HCT116 (cell line): ENCODE measurements around the gene ROBO1. TPM values are rescaled to one million over a fixed set of nuclear protein-coding genes. Genes with fewer than 3 reads are reported as not detected.

Experiments
- ATAC-seq: fragments of 200-7000 bp; cut with Tn5 transposase; 2 replicates; pipeline ENCODE4 v1.9.1; 2020; ENCODE audit warnings: mild to moderate bottlenecking, moderate library complexity
- BruUV-seq: library from RNA; stranded (reverse); fragments of 400-500 nt; replicated peaks from 2 replicates; lab custom pipeline; 2021; lab: Mats Ljungman, UMichigan
- CTCF ChIA-PET: fragments of 300-600 bp; sonication (Branson Sonifier 250); formaldehyde crosslinking; loops from one replicate; lab custom pipeline; 2021; ENCODE audit warnings: antibody characterized with exemption; lab: Charles Lee
- POLR2A ChIA-PET: fragments of 300-600, 350-600 bp; sonication (Branson Sonifier 250); formaldehyde crosslinking; loops from one replicate; lab custom pipeline; 2021; ENCODE audit warnings: antibody characterized with exemption; lab: Charles Lee
- RAD21 ChIA-PET, 2 experiments: fragments of 300-600 bp; sonication (Branson Sonifier 250); formaldehyde crosslinking; loops; one replicate each; lab custom pipeline; 2023; ENCODE audit warnings: low total read pairs in 2 of 2; ENCODE audit not compliant: uncharacterized antibody in 2 of 2, unreplicated experiment in 2 of 2, low non-redundant PET in 1 of 2; lab: Charles Lee
- DNase-seq: peaks from one replicate; pipeline ENCODE4 v3.0.0-alpha.2; 2010; ENCODE audit warnings: low read depth, low spot score
- H2AFZ ChIP-seq: fragments of 200-600 bp; shearing (Covaris generic), sonication (generic); 2 replicates; pipeline ENCODE4 v1.6.1; 2017; ENCODE audit warnings: low read depth, mixed run types, mixed read lengths, antibody characterized with exemption, low read length; ENCODE audit not compliant: poor library complexity, severe bottlenecking
- H3K27ac ChIP-seq: 2 replicates; pipeline ENCODE4 v1.5.1; 2012; ENCODE audit warnings: low read depth, low read length
- H3K27me3 ChIP-seq: fragments of 200-600 bp; sonication (generic); 2 replicates; pipeline ENCODE4 v1.6.1; 2016; ENCODE audit warnings: mixed run types, low read length, mixed read lengths; ENCODE audit not compliant: insufficient read depth
- H3K36me3 ChIP-seq, 2 experiments: fragments of 200-500 bp in 1 of 2; fragments of 200-600 bp in 1 of 2; sonication (Bioruptor generic) in 1 of 2; sonication (generic) in 1 of 2; 2 replicates each; pipeline versions ENCODE4 v1.5.1 to v1.6.1; 2014 to 2016; ENCODE audit warnings: low read length in 2 of 2, inconsistent platforms in 1 of 2, mixed read lengths in 1 of 2, mixed run types in 1 of 2; ENCODE audit not compliant: insufficient read depth in 2 of 2, control insufficient read depth in 1 of 2
- H3K4me1 ChIP-seq, 2 experiments: fragments of 200-600 bp in 1 of 2; sonication (generic) in 1 of 2; 2 replicates each; pipeline versions ENCODE4 v1.5.1 to v1.6.1; 2012 to 2017; ENCODE audit warnings: low read length in 2 of 2, inconsistent platforms in 1 of 2, mild to moderate bottlenecking in 1 of 2, mixed read lengths in 1 of 2, mixed run types in 1 of 2, moderate library complexity in 1 of 2; ENCODE audit not compliant: insufficient read depth in 2 of 2, control insufficient read depth in 1 of 2
- H3K4me2 ChIP-seq: fragments of 200-600 bp; sonication (generic); 2 replicates; pipeline ENCODE4 v1.6.1; 2017; ENCODE audit warnings: mixed run types, low read length, mixed read lengths
- H3K4me3 ChIP-seq, 2 experiments: fragments of 200-600 bp in 1 of 2; sonication (generic) in 1 of 2; replicated peaks in 1 of 2; 2 replicates each; pipeline ENCODE4 v1.5.1; 2011 to 2016; ENCODE audit warnings: low read length in 2 of 2, control low read depth in 1 of 2, low read depth in 1 of 2, mild to moderate bottlenecking in 1 of 2, mixed read lengths in 1 of 2, mixed run types in 1 of 2
- H3K79me2 ChIP-seq: fragments of 200-600 bp; sonication (generic); 2 replicates; pipeline ENCODE4 v1.6.1; 2017; ENCODE audit warnings: mild to moderate bottlenecking, mixed run types, low read length, moderate library complexity, mixed read lengths; ENCODE audit not compliant: insufficient read depth
- H3K9ac ChIP-seq: fragments of 200-600 bp; sonication (generic); 2 replicates; pipeline ENCODE4 v1.6.1; 2016; ENCODE audit warnings: low read length, mixed read lengths
- H3K9me2 ChIP-seq: fragments of 200-600 bp; sonication (generic), shearing (Covaris generic); 2 replicates; pipeline ENCODE4 v1.6.1; 2017; ENCODE audit warnings: mixed run types, mild to moderate bottlenecking, moderate library complexity; ENCODE audit not compliant: insufficient read depth
- H3K9me3 ChIP-seq, 2 experiments: fragments of 200-500 bp in 1 of 2; fragments of 200-600 bp in 1 of 2; sonication (Bioruptor generic) in 1 of 2; sonication (generic) in 1 of 2; 2 replicates each; pipeline ENCODE4 v1.6.1; 2014 to 2017; ENCODE audit warnings: low read length in 2 of 2, mixed read lengths in 2 of 2, inconsistent platforms in 1 of 2, low read depth in 1 of 2, mild to moderate bottlenecking in 1 of 2, mixed run types in 1 of 2, moderate library complexity in 1 of 2; ENCODE audit not compliant: control insufficient read depth in 1 of 2, insufficient read depth in 1 of 2
- H4K20me1 ChIP-seq: fragments of 200-600 bp; sonication (generic), shearing (Covaris generic); 2 replicates; pipeline ENCODE4 v1.6.1; 2017; ENCODE audit warnings: mixed run types, mild to moderate bottlenecking, moderate library complexity; ENCODE audit not compliant: insufficient read depth
- CEBPB ChIP-seq: IDR thresholded peaks from 2 replicates; pipeline ENCODE4 v1.6.1; 2012; ENCODE audit warnings: low read depth
- EGR1 ChIP-seq: IDR thresholded peaks from 2 replicates; pipeline ENCODE4 v1.6.1; 2012; ENCODE audit warnings: low read depth
- JUND ChIP-seq: IDR thresholded peaks from 2 replicates; pipeline ENCODE4 v1.6.1; 2012
- TCF7L2 ChIP-seq: IDR thresholded peaks from 2 replicates; pipeline ENCODE4 v1.7.0; 2011; ENCODE audit warnings: borderline replicate concordance, inconsistent platforms; ENCODE audit not compliant: insufficient read depth, insufficient read length; ENCODE audit errors: extremely low read depth
- ZFX ChIP-seq: fragments of 450-650 bp; IDR thresholded peaks from 2 replicates; pipeline ENCODE4 v1.6.1; 2017
- intact Hi-C: fragments of 100-400 bp; cut with micrococcal nuclease; formaldehyde crosslinking; loops from 2 replicates; pipeline ENCODE4 v1.10.0; 2022
- total RNA-seq: library from RNA; stranded (reverse); gene quantifications from one replicate; pipeline ENCODE4 v1.2.1, GENCODE V29; 2021; ENCODE audit not compliant: unreplicated experiment
- TF ChIP-seq, protein P1 (sequence below), 3 experiments: fragments of 200-600 bp in 1 of 3; sonication (generic) in 1 of 3; IDR thresholded peaks in 2 of 3; conservative IDR thresholded peaks in 1 of 3; 2 replicates each; pipeline ENCODE4 v1.5.1; 2012 to 2017; ENCODE audit warnings: low read depth in 2 of 3, low read length in 2 of 3, antibody characterized with exemption in 1 of 3, borderline replicate concordance in 1 of 3, control low read depth in 1 of 3, mild to moderate bottlenecking in 1 of 3, mixed read lengths in 1 of 3, mixed run types in 1 of 3, moderate library complexity in 1 of 3; ENCODE audit not compliant: insufficient read depth in 1 of 3

The ROBO1 gene
- total RNA-seq, 1 experiment from 2014 or later: 0.27 TPM

DNA sequence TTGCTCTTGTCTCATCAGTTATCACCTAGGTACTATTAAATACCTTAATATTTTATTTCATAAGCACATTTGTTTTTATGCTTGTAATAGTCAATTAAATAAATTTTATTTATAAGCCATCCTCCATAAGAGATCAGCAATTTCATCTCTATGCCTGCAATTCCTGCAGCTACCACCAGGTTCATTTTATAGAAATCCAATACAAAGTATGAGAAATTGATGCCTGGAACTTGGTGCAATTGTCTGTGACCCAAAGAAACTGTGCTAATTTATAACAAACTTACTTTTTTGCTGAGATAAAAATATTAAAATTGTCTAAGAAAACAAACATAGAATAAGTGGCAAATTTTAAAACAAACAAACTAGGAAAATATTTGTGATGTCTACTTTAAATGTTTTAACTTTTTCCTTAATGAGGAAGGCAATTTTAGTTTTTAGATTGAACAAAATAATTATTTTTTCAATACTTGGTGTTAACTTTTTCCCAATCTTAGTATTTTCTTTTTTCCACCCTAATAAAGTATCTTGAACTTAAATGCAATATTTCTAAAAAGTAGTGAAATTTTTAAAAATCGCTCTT is 1026.6 kb downstream of the ROBO1 start:
- Histone ChIP-seq H3K9me2 (no peaks in the 10 kb centered on the region), H3K27ac (no peak overlapping the region), H3K4me1 (no peaks in the 10 kb centered on the region), H3K9ac (no peak overlapping the region), H3K4me2 (no peak overlapping the region), H3K4me3 (no peak overlapping the region), H2AFZ (no peak overlapping the region), H3K36me3 (no peaks in the 10 kb centered on the region), H3K27me3 (no peaks in the 10 kb centered on the region), H4K20me1 (no peaks in the 10 kb centered on the region), H3K79me2 (no peaks in the 10 kb centered on the region), H3K9me3 (peaks cover 15 to 18% of the 10 kb centered on the region in 2 experiments; a peak in 2 of 4 replicates)
- intact Hi-C loops: no loop called here
- CTCF ChIA-PET: no interaction called here
- TF ChIP-seq, protein P1, sequence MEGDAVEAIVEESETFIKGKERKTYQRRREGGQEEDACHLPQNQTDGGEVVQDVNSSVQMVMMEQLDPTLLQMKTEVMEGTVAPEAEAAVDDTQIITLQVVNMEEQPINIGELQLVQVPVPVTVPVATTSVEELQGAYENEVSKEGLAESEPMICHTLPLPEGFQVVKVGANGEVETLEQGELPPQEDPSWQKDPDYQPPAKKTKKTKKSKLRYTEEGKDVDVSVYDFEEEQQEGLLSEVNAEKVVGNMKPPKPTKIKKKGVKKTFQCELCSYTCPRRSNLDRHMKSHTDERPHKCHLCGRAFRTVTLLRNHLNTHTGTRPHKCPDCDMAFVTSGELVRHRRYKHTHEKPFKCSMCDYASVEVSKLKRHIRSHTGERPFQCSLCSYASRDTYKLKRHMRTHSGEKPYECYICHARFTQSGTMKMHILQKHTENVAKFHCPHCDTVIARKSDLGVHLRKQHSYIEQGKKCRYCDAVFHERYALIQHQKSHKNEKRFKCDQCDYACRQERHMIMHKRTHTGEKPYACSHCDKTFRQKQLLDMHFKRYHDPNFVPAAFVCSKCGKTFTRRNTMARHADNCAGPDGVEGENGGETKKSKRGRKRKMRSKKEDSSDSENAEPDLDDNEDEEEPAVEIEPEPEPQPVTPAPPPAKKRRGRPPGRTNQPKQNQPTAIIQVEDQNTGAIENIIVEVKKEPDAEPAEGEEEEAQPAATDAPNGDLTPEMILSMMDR (IDR thresholded peaks at IDR 0.05 in 2 of 3, conservative IDR thresholded peaks at IDR 0.05 in 1 of 3; ENCODE audit: borderline replicate concordance in 1 of 3, insufficient read depth in 1 of 3, low read depth in 2 of 3, low read length in 2 of 3): peak in 2 of 3 experiments; percentile 45 to 52; a peak in 4 of 6 replicates
- TF ChIP-seq EGR1: no peak
- POLR2A ChIA-PET: no interaction called here
- no TSS peak for BruUV-seq
- DNase-seq: no peak
- RAD21 ChIA-PET: no interaction called here
- no peak for ATAC-seq

- no peaks in the 10 kb centered on the region for H3K79me2 ChIP-seq
- H3K4me1 ChIP-seq: no peaks in the 10 kb centered on the region
- ATAC-seq (no peak), DNase-seq (no peak)
- H3K27me3 ChIP-seq: no peaks in the 10 kb centered on the region
- BruUV-seq: no TSS peak
- no peak overlapping the region for H3K27ac ChIP-seq
- no peak overlapping the region for H2AFZ ChIP-seq
- no peaks in the 10 kb centered on the region for H3K9me2 ChIP-seq
- no peak overlapping the region for H3K4me2 ChIP-seq
- no peak overlapping the region for H3K4me3 ChIP-seq
- intact Hi-C loops: no loop called here
- ChIA-PET CTCF (no interaction called here), POLR2A (no interaction called here), RAD21 (no interaction called here)
- no peaks in the 10 kb centered on the region for H3K36me3 ChIP-seq
- peaks cover 3 to 11% of the 10 kb centered on the region in 2 experiments; a peak in 2 of 4 replicates for H3K9me3 ChIP-seq
- no peaks in the 10 kb centered on the region for H4K20me1 ChIP-seq
- TF ChIP-seq CEBPB: no peak
- TF ChIP-seq TCF7L2: no peak
- no peak for TF ChIP-seq EGR1
- TF ChIP-seq ZFX: no peak
- no peak for TF ChIP-seq JUND
- no peak overlapping the region for H3K9ac ChIP-seq
Observed at GRCh38 chr3:78738833-78739232, 1029.0 kb downstream of the ROBO1 start.
